OCI-LY1 (cell line): ENCODE results near the gene SLC7A14.

Experiments
- H2AFZ ChIP-seq: fragments of 200-600 bp; sonication (generic), shearing (Covaris generic); 2 replicates; pipeline ENCODE4 v1.6.0; 2014; ENCODE audit warnings: antibody characterized with exemption, mild to moderate bottlenecking, low read length
- H3F3A ChIP-seq: fragments of 200-600 bp; sonication (generic), shearing (Covaris generic); 2 replicates; pipeline ENCODE4 v1.6.0; 2014; ENCODE audit warnings: mild to moderate bottlenecking, antibody characterized with exemption, low read length, moderate library complexity; ENCODE audit not compliant: insufficient read depth
- H3K27ac ChIP-seq: fragments of 200-600 bp; sonication (generic); 2 replicates; pipeline ENCODE4 v1.5.1; 2014; ENCODE audit warnings: low read length, mixed run types, mild to moderate bottlenecking, low read depth; ENCODE audit not compliant: poor library complexity, severe bottlenecking
- H3K27me3 ChIP-seq: fragments of 200-600 bp; sonication (generic); 2 replicates; pipeline ENCODE4 v1.6.0; 2014; ENCODE audit warnings: antibody characterized with exemption, mild to moderate bottlenecking, low read length, moderate library complexity; ENCODE audit not compliant: insufficient read depth
- H3K36me3 ChIP-seq: fragments of 200-600 bp; sonication (generic); 2 replicates; pipeline ENCODE4 v1.6.1; 2014; ENCODE audit warnings: mild to moderate bottlenecking, antibody characterized with exemption, low read length, moderate library complexity, mixed read lengths; ENCODE audit not compliant: insufficient read depth
- H3K4me1 ChIP-seq: fragments of 200-600 bp; sonication (generic); 2 replicates; pipeline ENCODE4 v1.5.1; 2014; ENCODE audit warnings: mild to moderate bottlenecking, low read length, moderate library complexity; ENCODE audit not compliant: insufficient read depth, severe bottlenecking
- H3K4me2 ChIP-seq: fragments of 200-600 bp; sonication (generic), shearing (Covaris generic); 2 replicates; pipeline ENCODE4 v1.6.1; 2014; ENCODE audit warnings: low read length
- H3K4me3 ChIP-seq: fragments of 200-600 bp; sonication (generic); 2 replicates; pipeline ENCODE4 v1.5.1; 2014; ENCODE audit warnings: low read length, low read depth, mild to moderate bottlenecking, mixed read lengths; ENCODE audit not compliant: poor library complexity, severe bottlenecking
- H3K79me2 ChIP-seq: fragments of 200-600 bp; shearing (Covaris generic); 2 replicates; pipeline ENCODE4 v1.6.1; 2016; ENCODE audit warnings: mixed run types, low read length, mixed read lengths; ENCODE audit not compliant: insufficient read depth
- H3K9ac ChIP-seq: fragments of 200-600 bp; sonication (generic), shearing (Covaris generic); 2 replicates; pipeline ENCODE4 v1.6.1; 2014; ENCODE audit warnings: mild to moderate bottlenecking, low read length, mixed read lengths
- H3K9me2 ChIP-seq: fragments of 200-600 bp; sonication (generic), shearing (Covaris generic); 2 replicates; pipeline ENCODE4 v1.6.1; 2014; ENCODE audit warnings: low read depth, mild to moderate bottlenecking, low read length, mixed read lengths
- H3K9me3 ChIP-seq: fragments of 200-600 bp; shearing (Covaris generic); 2 replicates; pipeline ENCODE4 v1.6.1; 2014; ENCODE audit warnings: low read length, mixed read lengths
- H4K20me1 ChIP-seq: fragments of 200-600 bp; sonication (generic), shearing (Covaris generic); 2 replicates; pipeline ENCODE4 v1.6.0; 2016; ENCODE audit warnings: mild to moderate bottlenecking, low read length; ENCODE audit not compliant: insufficient read depth
- EZH2 ChIP-seq: fragments of 200-600 bp; sonication (generic), shearing (Covaris generic); IDR thresholded peaks from 2 replicates; pipeline ENCODE4 v1.8.0; 2017; ENCODE audit warnings: borderline replicate concordance, mixed run types, mild to moderate bottlenecking, antibody characterized with exemption, low read length, moderate library complexity, mixed read lengths
- TF ChIP-seq, protein P1 (sequence below): fragments of 200-600 bp; sonication (generic), shearing (Covaris generic); IDR thresholded peaks from 2 replicates; pipeline ENCODE4 v1.5.1; 2017; ENCODE audit warnings: mild to moderate bottlenecking, antibody characterized with exemption, low read length, moderate library complexity, mixed read lengths

The SLC7A14 gene

DNA sequence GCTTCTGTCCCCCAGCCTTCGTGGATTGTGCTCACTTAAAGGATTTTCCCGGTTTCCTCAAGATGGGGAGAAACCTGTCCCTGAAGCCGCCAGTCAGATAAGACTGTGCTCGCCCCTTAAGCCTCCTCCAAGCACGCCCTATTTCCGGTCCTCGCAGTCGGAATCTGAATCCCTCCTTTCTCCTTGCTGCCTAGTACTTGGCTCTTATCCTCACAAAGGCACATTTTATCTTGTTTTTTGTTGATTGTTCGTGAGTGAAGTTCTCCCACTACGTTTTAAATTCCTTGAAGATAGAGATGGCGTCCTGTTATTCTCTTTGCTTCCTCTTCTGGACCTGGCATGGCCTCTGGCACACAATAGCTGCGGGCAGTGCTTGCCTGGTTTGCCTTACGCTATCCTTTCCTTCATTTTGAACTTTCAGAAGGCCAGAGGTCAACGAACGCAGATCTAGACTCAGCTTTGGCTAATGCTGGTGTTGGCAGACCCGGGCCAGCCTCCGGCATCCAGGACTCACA, 165.5 kb downstream of the SLC7A14 start:
- H2AFZ ChIP-seq, result no peak overlapping the region
- TF ChIP-seq EZH2, result no peak
- H3K9me3 ChIP-seq, result no peaks in the 10 kb centered on the region
- H4K20me1 ChIP-seq, result no peaks in the 10 kb centered on the region
- H3K4me3 ChIP-seq, result no peak overlapping the region
- H3K4me1 ChIP-seq, result no peaks in the 10 kb centered on the region
- H3K9ac ChIP-seq, result no peak overlapping the region
- H3K79me2 ChIP-seq, result no peaks in the 10 kb centered on the region
- H3K4me2 ChIP-seq, result no peak overlapping the region
- no peak overlapping the region for H3K27ac ChIP-seq
- H3K9me2 ChIP-seq, result no peaks in the 10 kb centered on the region
- H3K36me3 ChIP-seq, result no peaks in the 10 kb centered on the region
- no peaks in the 10 kb centered on the region for H3F3A ChIP-seq
- no peaks in the 10 kb centered on the region for H3K27me3 ChIP-seq

DNA sequence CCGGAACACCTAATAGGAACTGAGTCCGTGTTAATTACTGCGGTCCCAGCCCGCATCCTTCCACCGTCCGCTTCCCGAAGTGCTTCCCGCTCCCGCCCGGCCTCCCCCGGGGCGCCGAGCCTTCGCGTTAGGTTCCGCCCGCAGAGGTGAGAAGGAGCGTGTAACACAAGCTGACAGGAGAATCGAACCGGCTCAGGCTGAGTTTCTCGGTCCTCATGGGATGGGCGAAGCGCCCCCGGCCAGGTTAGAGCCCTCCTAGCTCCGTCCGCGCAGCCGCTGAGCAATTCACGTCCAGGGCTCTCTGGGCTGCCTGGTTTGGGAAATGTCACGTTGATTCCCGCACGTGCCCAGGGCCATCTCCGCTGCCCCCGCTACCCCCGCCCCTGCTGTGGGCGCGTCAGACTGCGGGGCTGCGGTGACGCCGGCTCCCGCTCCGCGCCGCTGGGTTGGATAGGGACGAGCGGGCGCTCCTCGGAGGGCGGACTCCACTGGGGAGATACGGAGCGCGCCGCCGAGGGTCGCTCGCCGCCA, 166.3 kb downstream of the SLC7A14 start:
- Histone ChIP-seq H3K9me2 (no peaks in the 10 kb centered on the region), H3K9ac (no peak overlapping the region), H4K20me1 (no peaks in the 10 kb centered on the region), H3K4me3 (no peak overlapping the region), H3K36me3 (no peaks in the 10 kb centered on the region), H3K79me2 (no peaks in the 10 kb centered on the region), H3K4me1 (no peaks in the 10 kb centered on the region), H3K9me3 (no peaks in the 10 kb centered on the region), H2AFZ (no peak overlapping the region), H3K4me2 (no peak overlapping the region), H3K27me3 (no peaks in the 10 kb centered on the region), H3K27ac (no peak overlapping the region), H3F3A (no peaks in the 10 kb centered on the region)
- no peak for TF ChIP-seq EZH2
- TF ChIP-seq, protein P1, sequence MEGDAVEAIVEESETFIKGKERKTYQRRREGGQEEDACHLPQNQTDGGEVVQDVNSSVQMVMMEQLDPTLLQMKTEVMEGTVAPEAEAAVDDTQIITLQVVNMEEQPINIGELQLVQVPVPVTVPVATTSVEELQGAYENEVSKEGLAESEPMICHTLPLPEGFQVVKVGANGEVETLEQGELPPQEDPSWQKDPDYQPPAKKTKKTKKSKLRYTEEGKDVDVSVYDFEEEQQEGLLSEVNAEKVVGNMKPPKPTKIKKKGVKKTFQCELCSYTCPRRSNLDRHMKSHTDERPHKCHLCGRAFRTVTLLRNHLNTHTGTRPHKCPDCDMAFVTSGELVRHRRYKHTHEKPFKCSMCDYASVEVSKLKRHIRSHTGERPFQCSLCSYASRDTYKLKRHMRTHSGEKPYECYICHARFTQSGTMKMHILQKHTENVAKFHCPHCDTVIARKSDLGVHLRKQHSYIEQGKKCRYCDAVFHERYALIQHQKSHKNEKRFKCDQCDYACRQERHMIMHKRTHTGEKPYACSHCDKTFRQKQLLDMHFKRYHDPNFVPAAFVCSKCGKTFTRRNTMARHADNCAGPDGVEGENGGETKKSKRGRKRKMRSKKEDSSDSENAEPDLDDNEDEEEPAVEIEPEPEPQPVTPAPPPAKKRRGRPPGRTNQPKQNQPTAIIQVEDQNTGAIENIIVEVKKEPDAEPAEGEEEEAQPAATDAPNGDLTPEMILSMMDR, result no peak

DNA sequence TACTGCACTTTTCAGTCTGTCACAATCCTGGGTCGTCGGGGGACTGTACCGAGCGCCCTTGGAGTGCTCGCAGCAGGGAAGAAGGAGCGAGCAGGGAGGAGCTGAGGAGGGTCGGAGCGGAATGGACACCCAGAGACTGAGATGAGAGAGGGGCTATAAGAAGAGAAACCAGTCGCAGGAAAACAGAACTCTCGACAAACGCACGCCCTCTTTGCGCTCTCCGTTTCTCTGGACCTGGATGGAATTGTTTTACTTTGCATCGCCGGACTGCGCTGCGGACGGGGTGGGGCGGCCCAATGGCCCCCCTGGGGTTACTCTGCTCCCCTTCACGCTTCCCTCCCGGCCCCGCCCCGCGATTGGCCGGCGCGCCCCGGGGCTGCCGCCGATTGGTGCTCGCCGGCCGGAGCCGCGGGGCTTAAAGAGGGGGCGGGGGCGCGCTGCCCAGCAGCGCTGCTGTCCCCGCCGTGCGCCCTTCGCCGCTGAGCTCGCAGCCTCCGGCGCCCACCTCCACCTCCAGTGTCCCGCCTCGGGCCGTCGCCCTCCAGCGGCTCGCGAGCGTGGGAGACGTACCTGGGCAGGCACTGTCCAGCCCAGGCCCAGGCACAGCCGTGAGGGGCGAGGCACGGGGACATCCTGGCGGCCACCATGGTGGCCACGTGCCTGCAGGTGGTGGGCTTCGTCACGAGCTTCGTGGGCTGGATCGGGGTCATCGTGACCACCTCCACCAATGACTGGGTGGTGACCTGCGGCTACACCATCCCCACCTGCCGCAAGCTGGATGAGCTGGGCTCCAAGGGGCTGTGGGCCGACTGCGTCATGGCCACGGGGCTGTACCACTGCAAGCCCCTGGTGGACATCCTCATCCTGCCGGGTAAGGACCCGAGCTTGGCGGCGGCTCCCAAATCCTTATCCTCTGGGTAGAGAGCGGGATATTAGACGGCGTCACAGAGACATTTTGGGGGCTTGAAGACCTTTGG, 167.2 kb downstream of the SLC7A14 start, which contains the start of gene CLDN11:
Gene CLDN11, plus strand, starts transcription at position 447 of the 977 bp plus-strand sequence. Its CDS starts 199 bp downstream, at position 646.
- Histone ChIP-seq H3F3A (no peaks in the 10 kb centered on the region), H3K9me2 (no peaks in the 10 kb centered on the region), H3K27ac (no peak within 1 kb of the TSS), H4K20me1 (no peaks in the 10 kb centered on the region), H3K27me3 (no peaks in the 10 kb centered on the region), H3K4me1 (no peaks in the 10 kb centered on the region), H2AFZ (no peak within 1 kb of the TSS), H3K9ac (no peak within 1 kb of the TSS), H3K79me2 (no peaks in the 10 kb centered on the region), H3K4me3 (no peak within 1 kb of the TSS), H3K4me2 (no peak within 1 kb of the TSS), H3K9me3 (no peaks in the 10 kb centered on the region), H3K36me3 (no peaks in the 10 kb centered on the region)
- TF ChIP-seq, protein P1, result no peak
- TF ChIP-seq EZH2, result no peak
